H1 (cell line): ENCODE measurements around the gene CTSA. TPM values are rescaled to one million over a fixed set of nuclear protein-coding genes. Genes with fewer than 3 reads are reported as not detected.
A peak's percentile ranks its signal among the peaks of the same experiment; 100 is the strongest.

ENCODE experiments used
- CTCF ChIA-PET: fragments of 300-600 bp; sonication (Branson Sonifier 250); formaldehyde crosslinking; loops from one replicate; lab custom pipeline; 2021; ENCODE audit not compliant: partially characterized antibody; lab: Charles Lee
- POLR2A ChIA-PET: fragments of 300-600 bp; sonication (Branson Sonifier 250); formaldehyde crosslinking; loops from one replicate; lab custom pipeline; 2021; ENCODE audit warnings: inconsistent platforms; ENCODE audit not compliant: partially characterized antibody; lab: Charles Lee
- DNase-seq, 2 experiments: peaks; one replicate each; pipeline versions ENCODE4 v3.0.0 to v3.0.0-alpha.2; 2010 to 2022; ENCODE audit warnings: low spot score in 2 of 2, low read depth in 1 of 2, mixed read lengths in 1 of 2
- FAIRE-seq: peaks from 2 replicates; lab custom pipeline; 2011; peaks lifted over from hg19 to GRCh38; lab: Jason Lieb, UNC
- H2AFZ ChIP-seq: 2 replicates; pipeline ENCODE4 v1.8.1; 2012; ENCODE audit warnings: low read length, inconsistent platforms
- H2AK5ac ChIP-seq: 2 replicates; pipeline ENCODE4 v1.6.1; 2013; ENCODE audit warnings: low read depth, low read length
- H2BK120ac ChIP-seq: replicated peaks from 2 replicates; pipeline ENCODE3; 2013; ENCODE audit warnings: low read depth, low read length, inconsistent platforms
- H2BK12ac ChIP-seq: 2 replicates; pipeline ENCODE4 v1.6.1; 2013; ENCODE audit warnings: low read depth, low read length
- H2BK15ac ChIP-seq: 2 replicates; pipeline ENCODE4 v1.6.1; 2013; ENCODE audit warnings: low read length
- H2BK20ac ChIP-seq: 2 replicates; pipeline ENCODE4 v1.6.1; 2013; ENCODE audit warnings: low read length
- H2BK5ac ChIP-seq: 2 replicates; pipeline ENCODE4 v1.6.1; 2013; ENCODE audit warnings: low read depth, low read length
- H3K14ac ChIP-seq: 2 replicates; pipeline ENCODE4 v1.6.1; 2013; ENCODE audit warnings: inconsistent platforms; ENCODE audit not compliant: insufficient read length
- H3K18ac ChIP-seq: 2 replicates; pipeline ENCODE4 v1.6.1; 2013; ENCODE audit warnings: low read length; ENCODE audit errors: extremely low read depth
- H3K23ac ChIP-seq: 2 replicates; pipeline ENCODE4 v1.6.1; 2013; ENCODE audit warnings: inconsistent platforms; ENCODE audit not compliant: insufficient read length
- H3K23me2 ChIP-seq: 2 replicates; pipeline ENCODE4 v1.6.1; 2013; ENCODE audit warnings: low read depth, low read length
- H3K27ac ChIP-seq: 2 replicates; pipeline ENCODE4 v1.6.1; 2011; ENCODE audit warnings: low read depth, low read length, inconsistent platforms
- H3K27me3 ChIP-seq, 4 experiments: replicated peaks in 1 of 4; 1 replicate in 1 of 4; 2 replicates in 3 of 4; pipeline versions ENCODE4 v1.6.1 to v1.8.1; 2011 to 2013; ENCODE audit warnings: low read length in 3 of 4, mild to moderate bottlenecking in 3 of 4, inconsistent platforms in 2 of 4, mixed read lengths in 2 of 4, moderate library complexity in 1 of 4; ENCODE audit not compliant: control insufficient read depth in 3 of 4, insufficient read depth in 3 of 4; ENCODE audit errors: extremely low read depth in 1 of 4
- H3K36me3 ChIP-seq, 4 experiments: 2 replicates each; pipeline versions ENCODE4 v1.6.1 to v1.8.1; 2011 to 2013; ENCODE audit warnings: mild to moderate bottlenecking in 4 of 4, low read length in 3 of 4, moderate library complexity in 2 of 4, control low read depth in 1 of 4, inconsistent platforms in 1 of 4; ENCODE audit not compliant: insufficient read depth in 4 of 4, control insufficient read depth in 2 of 4
- H3K4ac ChIP-seq: replicated peaks from 2 replicates; pipeline ENCODE3; 2013; ENCODE audit warnings: low read length, low read depth, mixed read lengths, inconsistent platforms; ENCODE audit not compliant: insufficient read length
- H3K4me1 ChIP-seq, 4 experiments: replicated peaks in 1 of 4; 1 replicate in 1 of 4; 2 replicates in 3 of 4; pipeline versions ENCODE4 v1.6.1 to v1.8.1; 2011 to 2013; ENCODE audit warnings: low read length in 3 of 4, inconsistent platforms in 2 of 4, mixed read lengths in 1 of 4; ENCODE audit not compliant: insufficient read depth in 4 of 4, control insufficient read depth in 3 of 4
- H3K4me2 ChIP-seq, 2 experiments: 2 replicates each; pipeline versions ENCODE4 v1.6.1 to v1.8.1; 2011 to 2013; ENCODE audit warnings: low read depth in 2 of 2, low read length in 2 of 2, control low read depth in 1 of 2, inconsistent platforms in 1 of 2, mild to moderate bottlenecking in 1 of 2; ENCODE audit not compliant: insufficient read depth in 1 of 2
- H3K4me3 ChIP-seq, 4 experiments: fragments of 200-600, 300-600 bp in 1 of 4; sonication (generic), shearing (Covaris generic), sonication (Bioruptor Twin) in 1 of 4; 2 replicates each; pipeline versions ENCODE4 v1.5.1 to v1.8.1; 2011 to 2016; ENCODE audit warnings: low read length in 4 of 4, low read depth in 3 of 4, control low read depth in 2 of 4, inconsistent platforms in 2 of 4, mild to moderate bottlenecking in 2 of 4, mixed read lengths in 1 of 4, moderate library complexity in 1 of 4; ENCODE audit not compliant: insufficient read depth in 2 of 4; ENCODE audit errors: extremely low read depth in 1 of 4
- H3K56ac ChIP-seq: replicated peaks from 2 replicates; pipeline ENCODE3; 2013; ENCODE audit warnings: low read depth, mild to moderate bottlenecking, mixed read lengths, low read length, inconsistent platforms; ENCODE audit not compliant: insufficient read length
- H3K79me1 ChIP-seq: 2 replicates; pipeline ENCODE4 v1.6.1; 2013; ENCODE audit warnings: low read depth, low read length, control low read depth
- H3K79me2 ChIP-seq, 2 experiments: 2 replicates each; pipeline versions ENCODE4 v1.6.1 to v1.8.1; 2012 to 2013; ENCODE audit warnings: low read length in 2 of 2, mild to moderate bottlenecking in 2 of 2, inconsistent platforms in 1 of 2; ENCODE audit not compliant: insufficient read depth in 2 of 2, control insufficient read depth in 1 of 2
- H3K9ac ChIP-seq, 4 experiments: replicated peaks in 1 of 4; 1 replicate in 1 of 4; 2 replicates in 3 of 4; pipeline versions ENCODE4 v1.6.1 to v1.8.1; 2011 to 2013; ENCODE audit warnings: low read depth in 3 of 4, low read length in 3 of 4, control low read depth in 2 of 4, mild to moderate bottlenecking in 2 of 4, moderate library complexity in 2 of 4, inconsistent platforms in 1 of 4; ENCODE audit errors: extremely low read depth in 1 of 4
- H3K9me3 ChIP-seq, 2 experiments: 2 replicates each; pipeline versions ENCODE4 v1.6.1 to v1.8.1; 2012 to 2013; ENCODE audit warnings: mild to moderate bottlenecking in 2 of 2, moderate library complexity in 2 of 2, control low read depth in 1 of 2, inconsistent platforms in 1 of 2, low read depth in 1 of 2, low read length in 1 of 2, mixed read lengths in 1 of 2; ENCODE audit not compliant: insufficient read depth in 2 of 2
- H4K20me1 ChIP-seq, 2 experiments: replicated peaks in 1 of 2; 2 replicates each; pipeline versions ENCODE3 to v1.8.1; 2011 to 2013; ENCODE audit warnings: inconsistent platforms in 2 of 2, low read length in 2 of 2, mild to moderate bottlenecking in 1 of 2; ENCODE audit not compliant: insufficient read depth in 2 of 2, control insufficient read depth in 1 of 2
- H4K5ac ChIP-seq: 2 replicates; pipeline ENCODE4 v1.6.1; 2013; ENCODE audit warnings: low read length, low read depth, mixed read lengths, inconsistent platforms; ENCODE audit not compliant: insufficient read length
- H4K8ac ChIP-seq: 2 replicates; pipeline ENCODE4 v1.8.0; 2013; ENCODE audit warnings: mild to moderate bottlenecking, moderate library complexity, low read length, inconsistent platforms; ENCODE audit not compliant: insufficient read depth; ENCODE audit errors: extremely low read depth
- H4K91ac ChIP-seq: replicated peaks from 2 replicates; pipeline ENCODE3; 2013; ENCODE audit warnings: low read length, mixed read lengths, inconsistent platforms; ENCODE audit not compliant: insufficient read length
- CBX8 ChIP-seq: fragments of 300-800, 300-1000 bp; sonication (generic); IDR thresholded peaks from 2 replicates; pipeline ENCODE4 v1.7.1; 2016; ENCODE audit warnings: low read depth, low read length, borderline replicate concordance
- CHD1 ChIP-seq: IDR thresholded peaks from 2 replicates; pipeline ENCODE4 v1.6.1; 2012; ENCODE audit warnings: low read depth, low read length, improper control_type of control experiment
- KDM1A ChIP-seq: fragments of 200-600, 300-600 bp; sonication (generic); IDR thresholded peaks from 2 replicates; pipeline ENCODE4 v1.7.1; 2016; ENCODE audit warnings: mild to moderate bottlenecking, low read length, borderline replicate concordance
- KDM4A ChIP-seq: IDR thresholded peaks from one replicate; pipeline ENCODE4 v1.7.1; 2012; ENCODE audit warnings: low read depth, mild to moderate bottlenecking, moderate library complexity, low read length, inconsistent platforms; ENCODE audit not compliant: severe bottlenecking
- POLR2A ChIP-seq, 2 experiments: IDR thresholded peaks; 1 replicate in 1 of 2; 2 replicates in 1 of 2; pipeline ENCODE4 v1.6.1; 2011; ENCODE audit warnings: low read depth in 2 of 2, low read length in 2 of 2, mild to moderate bottlenecking in 2 of 2; ENCODE audit errors: control extremely low read depth in 1 of 2
- POLR2AphosphoS5 ChIP-seq: IDR thresholded peaks from 2 replicates; pipeline ENCODE4 v1.6.1; 2011; ENCODE audit warnings: low read depth, low read length
- RAD21 ChIP-seq, 2 experiments: IDR thresholded peaks in 1 of 2; conservative IDR thresholded peaks in 1 of 2; 2 replicates each; pipeline ENCODE4 v1.6.1; 2011; ENCODE audit warnings: low read depth in 2 of 2, low read length in 2 of 2, improper control_type of control experiment in 1 of 2, inconsistent platforms in 1 of 2, mild to moderate bottlenecking in 1 of 2, moderate library complexity in 1 of 2
- RBBP5 ChIP-seq: IDR thresholded peaks from 2 replicates; pipeline ENCODE4 v1.7.1; 2012; ENCODE audit warnings: low read depth, mild to moderate bottlenecking, inconsistent platforms, low read length, moderate library complexity, borderline replicate concordance
- SUZ12 ChIP-seq: fragments of 200-600 bp; sonication (generic); IDR thresholded peaks from 2 replicates; pipeline ENCODE4 v1.6.1; 2012; ENCODE audit warnings: mild to moderate bottlenecking, inconsistent platforms, low read length, moderate library complexity, mixed read lengths
- WGBS, 2 experiments: shearing (Covaris generic) in 1 of 2; methylation state at CpG; one replicate each; pipeline versions ENCODE4 v1.1.6 to v1.1.7; 2013 to 2015; ENCODE audit warnings: low lambda C conversion rate in 2 of 2, mixed read lengths in 2 of 2, inconsistent platforms in 1 of 2, low coverage in 1 of 2, missing lambda C conversion rate in 1 of 2; ENCODE audit not compliant: insufficient replicate concordance in 2 of 2, insufficient coverage in 1 of 2, insufficient read length in 1 of 2; ENCODE audit errors: extremely low coverage in 1 of 2, missing lambda C conversion rate in 1 of 2; 5-methylcytosine and 5-hydroxymethylcytosine counted together
- polyA plus RNA-seq, 7 experiments: library from polyadenylated mRNA; depleted of rRNA in 3 of 7; stranded (reverse) in 5 of 7; unstranded in 2 of 7; fragments of >200 nt in 5 of 7; fragments of 200-250 nt in 2 of 7; gene quantifications; 1 replicate in 5 of 7; 2 replicates in 1 of 7; 4 replicates in 1 of 7; pipeline versions ENCODE4 v1.2.1 to v1.2.3, GENCODE V29; 2011 to 2013; ENCODE audit warnings: missing spikeins in 2 of 7, mixed read lengths in 2 of 7
- total RNA-seq: library from RNA; stranded (reverse); fragmentation: NEBNext Ultra II Directional; extraction: Animal tissue kit (Norgen Biotek cat#: 25700); gene quantifications from 2 replicates; pipeline ENCODE4 v1.2.1, GENCODE V29; 2021
- TF ChIP-seq, protein P1 (sequence below): IDR thresholded peaks from 2 replicates; pipeline ENCODE4 v1.6.1; 2012; ENCODE audit warnings: low read length, inconsistent platforms

Gene CTSA
- total and polyA plus RNA-seq, 2 of the 8 experiments (the other 6 are each of a cell fraction or from before 2014, with no cell fraction given), result 49.7 to 74.0 TPM

DNA sequence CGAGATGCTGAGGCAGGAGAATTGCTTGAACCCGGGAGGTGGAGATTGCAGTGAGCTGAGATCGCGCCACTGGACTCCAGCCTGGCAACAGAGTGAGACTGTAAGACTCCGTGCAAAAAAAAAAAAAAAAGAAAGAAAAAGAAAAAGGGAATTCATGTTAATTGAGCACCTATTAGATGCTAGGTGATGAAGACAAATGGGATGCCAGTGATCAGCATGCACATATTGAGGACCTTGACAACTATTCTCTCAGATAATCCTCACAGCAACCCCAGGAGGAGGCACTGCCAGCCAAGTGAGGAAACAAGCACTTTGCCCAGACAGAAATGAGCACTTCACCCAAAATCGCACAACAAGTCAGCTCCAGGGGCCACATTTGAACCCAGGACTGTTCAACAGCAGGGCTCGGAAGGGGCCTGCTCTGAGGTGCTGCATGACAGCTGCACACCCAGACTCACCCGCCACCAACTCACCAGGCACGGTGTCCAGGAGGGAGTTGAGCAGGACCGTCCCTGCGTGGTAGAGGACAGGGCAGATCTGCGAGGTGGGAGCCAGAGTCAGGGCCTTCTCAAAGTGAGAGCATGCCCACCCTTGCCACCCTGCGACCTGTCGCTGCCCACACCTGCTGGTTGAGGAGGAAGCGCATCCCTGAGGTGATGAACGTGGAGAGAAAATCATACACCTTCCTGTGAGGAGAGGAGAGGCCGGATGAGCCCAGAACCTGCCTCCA lies 16.2 kb downstream of the CTSA start:
- H2BK20ac ChIP-seq, result no peak overlapping the region
- H3K4me2 ChIP-seq, result no peak overlapping the region
- H3K9ac ChIP-seq, result no peak overlapping the region
- peaks cover 2 to 12% of the 10 kb centered on the region in 2 experiments for H4K20me1 ChIP-seq
- no peak overlapping the region for H2BK15ac ChIP-seq
- no peak overlapping the region for H4K91ac ChIP-seq
- no peak for DNase-seq
- 92% methylated on average over 14 of the region's 17 CpGs; no CpG with 5 or more reads in 1 of the 2 experiments for WGBS, 2 experiments
- peaks cover 9 to 48% (median 37%) of the 10 kb centered on the region in 4 experiments for H3K36me3 ChIP-seq
- H3K23ac ChIP-seq, result no peak overlapping the region
- H2BK5ac ChIP-seq, result no peak overlapping the region
- H3K4ac ChIP-seq, result no peak overlapping the region
- H2AFZ ChIP-seq, result no peak overlapping the region
- no peak overlapping the region for H2BK120ac ChIP-seq
- H3K9me3 ChIP-seq, result no peaks in the 10 kb centered on the region
- H3K18ac ChIP-seq, result no peak overlapping the region
- H3K14ac ChIP-seq, result no peak overlapping the region
- H3K23me2 ChIP-seq, result peaks cover 11% of the 10 kb centered on the region; the same call in 1 of the 2 replicates
- H3K4me1 ChIP-seq, result peaks cover 0 to 2% (median 0%) of the 10 kb centered on the region in 4 experiments; a peak in 3 of 7 replicates
- H3K27ac ChIP-seq, result no peak overlapping the region
- no peak for FAIRE-seq
- 0 out of 4 replicates have a peak, but pooled peaks cover 0 to 3% of the 10 kb centered on the region in 2 experiments for H3K79me2 ChIP-seq
- no peak overlapping the region for H3K56ac ChIP-seq
- no peak overlapping the region for H2AK5ac ChIP-seq
- H4K5ac ChIP-seq, result no peak overlapping the region
- no peak overlapping the region for H3K4me3 ChIP-seq
- H3K79me1 ChIP-seq, result no peaks in the 10 kb centered on the region; the same call in 1 of the 2 replicates
- POLR2A ChIA-PET, result interaction anchor here (0.9 to 9.2 kb wide), 10 partner anchors 8 to 66 kb away, joined by 3 to 172 read pairs (median 4); partner anchors contain the start of genes CTSA, NEURL2 and PCIF1
- H4K8ac ChIP-seq, result no peak overlapping the region
- CTCF ChIA-PET, result interaction anchor here (2.0 kb wide), 1 partner anchor 17 kb away, joined by 6 read pairs; no protein-coding TSS in a partner anchor
- no peaks in the 10 kb centered on the region for H3K27me3 ChIP-seq
- no peak overlapping the region for H2BK12ac ChIP-seq
- TF ChIP-seq, protein P1, sequence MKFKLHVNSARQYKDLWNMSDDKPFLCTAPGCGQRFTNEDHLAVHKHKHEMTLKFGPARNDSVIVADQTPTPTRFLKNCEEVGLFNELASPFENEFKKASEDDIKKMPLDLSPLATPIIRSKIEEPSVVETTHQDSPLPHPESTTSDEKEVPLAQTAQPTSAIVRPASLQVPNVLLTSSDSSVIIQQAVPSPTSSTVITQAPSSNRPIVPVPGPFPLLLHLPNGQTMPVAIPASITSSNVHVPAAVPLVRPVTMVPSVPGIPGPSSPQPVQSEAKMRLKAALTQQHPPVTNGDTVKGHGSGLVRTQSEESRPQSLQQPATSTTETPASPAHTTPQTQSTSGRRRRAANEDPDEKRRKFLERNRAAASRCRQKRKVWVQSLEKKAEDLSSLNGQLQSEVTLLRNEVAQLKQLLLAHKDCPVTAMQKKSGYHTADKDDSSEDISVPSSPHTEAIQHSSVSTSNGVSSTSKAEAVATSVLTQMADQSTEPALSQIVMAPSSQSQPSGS, result no peak
- TF ChIP-seq KDM4A (no peak), CBX8 (no peak), RBBP5 (no peak), KDM1A (no peak), RAD21 (IDR thresholded peaks at IDR 0.05 in 1 of 2, conservative IDR thresholded peaks at IDR 0.05 in 1 of 2; ENCODE audit: low read depth in 2 of 2, low read length in 2 of 2) (no peak), POLR2A (IDR thresholded peaks at IDR 0.05; ENCODE audit: control extremely low read depth in 1 of 2, low read depth in 2 of 2, low read length in 2 of 2) (0 out of 3 replicates have a peak, but pooled peaks of 1 of the 2 experiments have one; percentile 46), POLR2AphosphoS5 (0 out of 2 replicates have a peak, but pooled peaks have one; percentile 21), CHD1 (no peak), SUZ12 (no peak)
